Measurements from ENCODE around the gene CCT6A.
"Not testable (repeated sequence)": the region's sequence is repeated elsewhere in the genome, so short reads cannot be mapped to it uniquely, and the experiment has no call there.

CCT6A gene

GRCh38 chr7:56098187-56099008 is 46.8 kb downstream of the CCT6A start:
- DNase-seq (ENCODE audit: low spot score), result not testable (repeated sequence)

GRCh38 chr7:56099653-56100052 is 48.1 kb downstream of the CCT6A start:
- no peak for DNase-seq (ENCODE audit: low spot score)

- DNase-seq (ENCODE audit: low spot score), result not testable (repeated sequence)
Observed at GRCh38 chr7:56104138-56104537, 52.6 kb downstream of the CCT6A start.

GRCh38 chr7:56105508-56105907 is 53.9 kb downstream of the CCT6A start:
- peak; percentile 93 for DNase-seq (ENCODE audit: low spot score)

- peak; percentile 100 for DNase-seq (ENCODE audit: low spot score)
Observed at GRCh38 chr7:56106108-56107073, 54.8 kb downstream of the CCT6A start, which contains the start of gene CHCHD2. TSS of gene CHCHD2 (minus strand) at chr7:56106476. CDS start at chr7:56106413, 63 bp downstream.

- no peak for DNase-seq (ENCODE audit: low spot score)
Observed at GRCh38 chr7:56107954-56108258, 56.3 kb downstream of the CCT6A start.

GRCh38 chr7:56110611-56111010 is 59.0 kb downstream of the CCT6A start:
- no peak for DNase-seq (ENCODE audit: low spot score)

GRCh38 chr7:56112244-56112643 is 60.7 kb downstream of the CCT6A start:
- not testable (repeated sequence) for DNase-seq (ENCODE audit: low spot score)
